HG02870 (cell line): Measurements from ENCODE around the gene ERO1B.

Experiments used
- ATAC-seq: cut with Tn5 transposase; IDR thresholded peaks from one replicate; pipeline ENCODE4 v1.9.1; 2021; ENCODE audit warnings: mild to moderate bottlenecking, moderate library complexity; ENCODE audit not compliant: unreplicated experiment

Gene ERO1B

GRCh38 chr1:236301080-236301957 is 19.6 kb upstream of the ERO1B start:
- ATAC-seq = no peak

- ATAC-seq = no peak
Measured at GRCh38 chr1:236297161-236297560, 15.4 kb upstream of the ERO1B start.

GRCh38 chr1:236292425-236292824 is 10.7 kb upstream of the ERO1B start:
- ATAC-seq = no peak

GRCh38 chr1:236289492-236290131 is 7.9 kb upstream of the ERO1B start:
- ATAC-seq = no peak

GRCh38 chr1:236288620-236288976 is 6.8 kb upstream of the ERO1B start:
- ATAC-seq = no peak

- ATAC-seq = no peak
Measured at GRCh38 chr1:236287757-236288619, 6.2 kb upstream of the ERO1B start.

GRCh38 chr1:236287356-236287755 is 5.6 kb upstream of the ERO1B start:
- ATAC-seq = no peak

- peak; percentile 60 for ATAC-seq
Measured at GRCh38 chr1:236284291-236284721, 2.5 kb upstream of the ERO1B start.

- no peak for ATAC-seq
Measured at GRCh38 chr1:236282719-236283118, 961 bp upstream of the ERO1B start.

GRCh38 chr1:236282425-236282716 is 613 bp upstream of the ERO1B start:
- peak; percentile 3 for ATAC-seq

GRCh38 chr1:236281198-236281653 is 532 bp downstream of the ERO1B start:
- ATAC-seq = peak; percentile 5

GRCh38 chr1:236280438-236281197 is 1.1 kb downstream of the ERO1B start:
- no peak for ATAC-seq

GRCh38 chr1:236275586-236275985 is 6.2 kb downstream of the ERO1B start:
- peak; percentile 47 for ATAC-seq

GRCh38 chr1:236275061-236275460 is 6.7 kb downstream of the ERO1B start:
- ATAC-seq = peak; percentile 3

- ATAC-seq = no peak
Measured at GRCh38 chr1:236273358-236273757, 8.4 kb downstream of the ERO1B start.

GRCh38 chr1:236269439-236269838 is 12.3 kb downstream of the ERO1B start:
- no peak for ATAC-seq

GRCh38 chr1:236261898-236262297 is 19.9 kb downstream of the ERO1B start:
- ATAC-seq = no peak

GRCh38 chr1:236261033-236261432 is 20.7 kb downstream of the ERO1B start:
- no peak for ATAC-seq

GRCh38 chr1:236259043-236259442 is 22.7 kb downstream of the ERO1B start:
- no peak for ATAC-seq

- ATAC-seq = no peak
Measured at GRCh38 chr1:236258114-236258622, 23.6 kb downstream of the ERO1B start.

- ATAC-seq = no peak
Measured at GRCh38 chr1:236257216-236257615, 24.5 kb downstream of the ERO1B start.
